RWPE1 (cell line): ENCODE measurements around the gene MRPS27.
"Not testable (repeated sequence)": the region's sequence is repeated elsewhere in the genome, so short reads cannot be mapped to it uniquely, and the experiment has no call there.

ENCODE experiments used
- CTCF ChIA-PET: fragments of 350-600 bp; sonication (Branson Sonifier 250); formaldehyde crosslinking; extraction: SDS; loops from one replicate; lab custom pipeline; 2021; lab: Yijun Ruan, JAX
- POLR2A ChIA-PET: fragments of 400-600 bp; formaldehyde crosslinking; extraction: SDS; loops from one replicate; lab custom pipeline; 2020; ENCODE audit warnings: antibody characterized with exemption; ENCODE audit not compliant: low non-redundant PET; lab: Yijun Ruan, JAX
- DNase-seq: peaks from one replicate; pipeline ENCODE4 v3.0.0; 2012; ENCODE audit warnings: low spot score
- H3K27ac ChIP-seq: fragments of 450-650 bp; 2 replicates; pipeline ENCODE4 v1.5.1; 2017
- CTCF ChIP-seq: fragments of 450-650 bp; conservative IDR thresholded peaks from 2 replicates; pipeline ENCODE4 v1.5.1; 2017; ENCODE audit warnings: low read depth, mild to moderate bottlenecking

The MRPS27 gene

DNA sequence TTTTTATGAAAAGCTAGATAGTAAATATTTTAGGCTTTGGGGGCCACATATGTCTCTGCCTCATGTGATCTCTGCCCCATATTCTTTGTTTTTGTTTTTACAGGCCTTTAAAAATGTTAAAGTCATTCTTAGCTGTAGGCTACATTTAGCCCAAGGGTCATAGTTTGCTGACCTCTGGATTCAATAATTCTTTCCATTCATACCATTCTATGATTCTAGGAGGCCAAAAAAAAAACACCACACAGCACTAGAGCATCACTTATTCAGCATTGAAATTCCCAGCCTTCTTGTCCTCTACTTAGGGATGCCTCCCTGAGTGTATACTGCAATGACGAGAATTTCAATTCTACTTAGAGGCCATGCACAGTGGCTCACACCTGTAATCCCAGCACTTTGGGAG is 17.1 kb upstream of the MRPS27 start:
- ChIA-PET CTCF (no interaction called here), POLR2A (interaction anchor here (0.9 kb wide), 1 partner anchor 17 kb away, joined by 3 read pairs; the partner anchor contains the start of genes MRPS27 and PTCD2)
- no peak for DNase-seq
- H3K27ac ChIP-seq = no peak overlapping the region
- no peak for TF ChIP-seq CTCF

- TF ChIP-seq CTCF = no peak
- CTCF ChIA-PET = no interaction called here
- no peak overlapping the region for H3K27ac ChIP-seq
- POLR2A ChIA-PET = no interaction called here
- DNase-seq = no peak
Measured at GRCh38 chr5:72330712-72331111, 10.7 kb upstream of the MRPS27 start.

- peak; percentile 14 for DNase-seq
- POLR2A ChIA-PET = interaction anchor here (0.5 kb wide), 1 partner anchor 10 kb away, joined by 7 read pairs; no protein-coding TSS in a partner anchor
Measured at GRCh38 chr5:72328172-72328571, 8.1 kb upstream of the MRPS27 start.

DNA sequence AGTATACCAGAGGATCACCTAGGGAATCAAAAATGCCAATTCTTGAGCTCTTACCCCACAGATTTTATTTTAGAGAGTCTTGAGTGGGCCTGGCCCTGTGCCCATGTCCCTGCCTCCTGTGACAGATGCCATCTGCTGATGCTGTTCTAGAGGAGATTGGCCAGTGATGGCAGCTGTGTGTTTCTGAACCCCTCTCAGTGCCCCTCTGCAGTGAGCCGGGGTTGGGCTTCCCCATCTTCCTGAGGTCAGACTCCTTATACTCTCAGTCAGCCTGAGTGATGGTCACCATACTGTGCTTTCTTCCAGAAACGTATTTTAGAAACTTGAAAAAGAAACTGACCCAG is 6.2 kb upstream of the MRPS27 start:
- H3K27ac ChIP-seq = peak overlapping the region; percentile 90
- no peak for DNase-seq
- CTCF ChIA-PET = interaction anchor here (0.7 kb wide), 1 partner anchor 563 kb away, joined by 6 read pairs; no protein-coding TSS in a partner anchor
- TF ChIP-seq CTCF = no peak
- POLR2A ChIA-PET = no interaction called here

More at GRCh38 chr5:72328172-72328571, 8.1 kb upstream of the MRPS27 start:
- TF ChIP-seq CTCF = no peak
- CTCF ChIA-PET = interaction anchor here (0.5 kb wide), 1 partner anchor 39 kb away, joined by 3 read pairs; no protein-coding TSS in a partner anchor
- H3K27ac ChIP-seq = peak overlapping the region; percentile 59

- POLR2A ChIA-PET = no interaction called here
- peak overlapping the region; percentile 90 for H3K27ac ChIP-seq
- CTCF ChIA-PET = interaction anchor here (0.7 kb wide), 1 partner anchor 563 kb away, joined by 6 read pairs; no protein-coding TSS in a partner anchor
- DNase-seq = peak; percentile 25
- TF ChIP-seq CTCF = no peak
Measured at GRCh38 chr5:72325566-72326305, 5.7 kb upstream of the MRPS27 start.

DNA sequence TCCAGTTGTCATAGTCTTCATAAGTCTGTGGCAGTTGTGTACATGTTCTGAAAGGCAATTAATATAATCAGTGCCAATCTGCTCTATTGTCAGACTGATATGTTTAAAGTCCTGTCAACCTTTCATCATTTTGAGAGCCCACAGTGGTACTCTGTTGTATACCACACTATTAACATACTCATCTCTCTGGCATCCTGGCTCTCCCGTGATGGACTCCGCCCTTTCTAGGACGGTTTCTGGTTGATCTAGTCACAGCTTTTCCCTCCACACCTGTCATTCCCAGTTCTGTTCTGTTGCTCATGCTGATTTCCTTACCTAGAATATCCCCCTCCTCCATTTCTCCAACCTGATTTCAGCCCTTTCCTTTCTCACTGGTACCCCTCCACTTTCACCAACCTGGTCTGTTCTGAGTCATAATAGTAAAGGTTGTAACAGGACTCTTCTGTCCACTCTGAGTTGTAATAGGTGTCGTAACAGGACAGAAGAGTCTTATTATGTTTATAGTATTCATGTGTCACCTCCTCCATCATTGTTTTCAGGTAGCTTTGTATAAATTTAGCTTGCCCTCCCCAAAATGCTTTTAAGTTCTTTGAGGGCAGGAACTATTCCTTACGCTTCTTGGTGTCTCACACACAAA is 4.3 kb upstream of the MRPS27 start:
- peak; percentile 86 for DNase-seq
- POLR2A ChIA-PET = no interaction called here

GRCh38 chr5:72319435-72319975 is 535 bp downstream of the MRPS27 start:
- ChIA-PET POLR2A (interaction anchor here (1.3 kb wide), 1 partner anchor 17 kb away, joined by 3 read pairs; no protein-coding TSS in a partner anchor), CTCF (interaction anchor here (0.5 to 1.5 kb wide), 5 partner anchors 9 to 529 kb away, joined by 3 to 7 read pairs (median 4); no protein-coding TSS in a partner anchor)
- H3K27ac ChIP-seq = peak overlapping the region; percentile 77
- DNase-seq = not testable (repeated sequence)

More for the DNA sequence above, 4.3 kb upstream of the MRPS27 start:
- TF ChIP-seq CTCF = no peak
- CTCF ChIA-PET = no interaction called here
- H3K27ac ChIP-seq = no peak overlapping the region
